NT2/D1 (cell line): ENCODE measurements around the gene KRTAP5-6.

Experiments used
- SUZ12 ChIP-seq: IDR thresholded peaks from 2 replicates; pipeline ENCODE4 v1.6.1; 2011; ENCODE audit not compliant: insufficient read length, insufficient read depth; ENCODE audit errors: extremely low read depth
- YY1 ChIP-seq: IDR thresholded peaks from 2 replicates; pipeline ENCODE4 v1.6.1; 2011; ENCODE audit not compliant: insufficient read length, insufficient read depth
- ZNF274 ChIP-seq: IDR thresholded peaks from 2 replicates; pipeline ENCODE4 v1.6.1; 2011; ENCODE audit warnings: mild to moderate bottlenecking, low read depth, low read length

DNA sequence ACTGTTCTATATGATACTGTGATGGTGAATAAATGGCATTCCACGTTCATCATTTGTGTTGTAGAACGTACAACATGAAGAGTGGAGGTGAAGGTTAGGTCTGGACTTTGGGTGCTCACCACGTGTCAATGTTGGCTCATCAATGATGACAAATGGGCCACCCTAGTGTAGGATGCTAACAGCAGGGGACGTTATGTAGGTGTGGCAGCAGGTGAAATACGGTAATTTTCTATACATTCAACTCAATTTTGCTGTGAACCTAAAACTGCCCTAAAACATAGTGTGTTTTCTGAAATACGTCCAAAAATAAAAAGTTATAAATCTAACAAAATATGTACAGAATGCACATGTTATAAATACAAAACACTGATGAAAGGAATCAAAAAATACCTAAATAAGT lies 6.2 kb downstream of the KRTAP5-6 start:
- no peak for TF ChIP-seq YY1
- TF ChIP-seq SUZ12, result no peak
- TF ChIP-seq ZNF274, result no peak
